Upper lobe of left lung (tissue), 6 donors: ENCODE data around the gene IKBKG. TPM values are rescaled to one million over a fixed set of nuclear protein-coding genes. Genes with fewer than 3 reads are reported as not detected.
"Not testable (repeated sequence)": the region's sequence is repeated elsewhere in the genome, so short reads cannot be mapped to it uniquely, and the experiment has no call there.

Experiments
- ATAC-seq, 2 donors: fragments of 200-7000 bp; cut with Tn5 transposase; one replicate each; pipeline ENCODE4 v1.9.1; 2022; ENCODE audit warnings: mild to moderate bottlenecking in 2 of 2, moderate library complexity in 2 of 2; ENCODE audit not compliant: low FRiP score in 2 of 2
- DNase-seq, 2 donors: peaks; one replicate each; pipeline ENCODE4 v3.0.0-alpha.2; 2019 to 2020
- H3K27ac ChIP-seq, 4 donors: fragments of 200-600 bp; sonication (generic); one replicate each; pipeline ENCODE4 v1.5.1; 2016 to 2019
- H3K27me3 ChIP-seq, 4 donors: fragments of 200-600 bp; sonication (generic); one replicate each; pipeline ENCODE4 v1.5.1; 2017 to 2019
- H3K36me3 ChIP-seq, 4 donors: fragments of 200-600 bp; sonication (generic); one replicate each; pipeline ENCODE4 v1.5.1; 2016 to 2019
- H3K4me1 ChIP-seq, 4 donors: fragments of 200-600 bp; sonication (generic); one replicate each; pipeline ENCODE4 v1.5.1; 2018 to 2019
- H3K4me3 ChIP-seq, 4 donors: fragments of 200-600 bp; sonication (generic); one replicate each; pipeline ENCODE4 v1.5.1; 2017 to 2019; ENCODE audit warnings: mild to moderate bottlenecking in 2 of 4, moderate library complexity in 1 of 4
- H3K9me3 ChIP-seq, 4 donors: fragments of 200-600 bp; sonication (generic); one replicate each; pipeline ENCODE4 v1.5.1; 2018 to 2019
- EP300 ChIP-seq, 4 donors: sonication (generic); formaldehyde crosslinking; IDR thresholded peaks; one replicate each; pipeline ENCODE4 v1.5.1; 2017; ENCODE audit warnings: antibody characterized with exemption in 4 of 4, control low read depth in 2 of 4
- POLR2A ChIP-seq, 4 donors: fragments of 450-650 bp; IDR thresholded peaks; one replicate each; pipeline ENCODE4 v1.5.1; 2016 to 2017; ENCODE audit warnings: antibody characterized with exemption in 4 of 4, mild to moderate bottlenecking in 2 of 4
- POLR2AphosphoS5 ChIP-seq, 2 donors: sonication (generic); formaldehyde crosslinking; IDR thresholded peaks; one replicate each; pipeline ENCODE4 v1.5.1; 2017; ENCODE audit warnings: antibody characterized with exemption in 2 of 2
- WGBS, 2 donors: methylation state at CpG; one replicate each; pipeline ENCODE4 v1.1.5; 2017 to 2018; 5-methylcytosine and 5-hydroxymethylcytosine counted together
- small RNA-seq, 4 donors: library from RNA; depleted of rRNA; stranded (forward); fragments of <200 nt; gene quantifications; one replicate each; pipeline ENCODE3, GENCODE V24; 2016
- total RNA-seq, 6 donors: library from RNA; depleted of rRNA in 4 of 6; stranded (reverse); fragments of >200 nt in 4 of 6; gene quantifications; one replicate each; pipeline versions ENCODE4 v1.1.0 to v1.2.1, GENCODE V29; 2016 to 2021
- TF ChIP-seq, protein P1 (sequence below), 6 experiments: fragments of 450-650 bp in 4 of 6; fragments of 200-600 bp in 2 of 6; sonication (generic) in 2 of 6; IDR thresholded peaks; one replicate each; pipeline ENCODE4 v1.5.1; 2016 to 2019; ENCODE audit warnings: antibody characterized with exemption in 6 of 6
- donor health status: DM: no; HTN: no; CAD: no; lungs with moderate emphysema.
- donor health status: DM: no; HTN: yes; CAD: no; lungs with severe emphysema.

Gene IKBKG
- total RNA-seq, 6 donors from 2014 or later = 11.1 to 46.3 (median 39.7) TPM

DNA sequence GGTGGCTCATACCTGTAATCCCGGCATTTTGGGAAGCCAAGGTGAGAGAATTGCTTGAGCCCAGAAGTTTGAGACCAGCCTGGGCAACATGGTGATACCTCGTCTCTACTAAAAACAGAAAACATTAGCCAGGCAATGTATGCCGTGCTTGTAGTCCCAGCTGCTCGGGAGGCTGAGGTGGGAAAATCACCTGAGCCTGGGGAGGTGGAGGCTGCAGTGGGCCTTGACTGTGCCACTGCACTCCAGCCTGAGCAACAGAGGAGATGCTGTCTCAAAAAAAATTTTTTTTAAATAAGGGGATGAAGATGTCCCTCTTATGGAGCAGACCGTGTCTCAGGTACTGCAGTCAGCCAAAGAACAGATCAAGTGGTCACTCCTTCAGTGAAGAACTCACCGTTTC, 58.1 kb downstream of the IKBKG start:
- H3K27ac ChIP-seq = no peak overlapping the region
- H3K36me3 ChIP-seq = no peaks in the 10 kb centered on the region
- 81 to 85% methylated on average over 4 to 6 of the region's 6 CpGs for WGBS, 2 donors
- DNase-seq = no peak
- TF ChIP-seq POLR2AphosphoS5 (IDR thresholded peaks at IDR 0.05) = no peak
- TF ChIP-seq POLR2A (IDR thresholded peaks at IDR 0.05) = no peak
- no peak for TF ChIP-seq EP300 (IDR thresholded peaks at IDR 0.05)
- TF ChIP-seq, protein P1, sequence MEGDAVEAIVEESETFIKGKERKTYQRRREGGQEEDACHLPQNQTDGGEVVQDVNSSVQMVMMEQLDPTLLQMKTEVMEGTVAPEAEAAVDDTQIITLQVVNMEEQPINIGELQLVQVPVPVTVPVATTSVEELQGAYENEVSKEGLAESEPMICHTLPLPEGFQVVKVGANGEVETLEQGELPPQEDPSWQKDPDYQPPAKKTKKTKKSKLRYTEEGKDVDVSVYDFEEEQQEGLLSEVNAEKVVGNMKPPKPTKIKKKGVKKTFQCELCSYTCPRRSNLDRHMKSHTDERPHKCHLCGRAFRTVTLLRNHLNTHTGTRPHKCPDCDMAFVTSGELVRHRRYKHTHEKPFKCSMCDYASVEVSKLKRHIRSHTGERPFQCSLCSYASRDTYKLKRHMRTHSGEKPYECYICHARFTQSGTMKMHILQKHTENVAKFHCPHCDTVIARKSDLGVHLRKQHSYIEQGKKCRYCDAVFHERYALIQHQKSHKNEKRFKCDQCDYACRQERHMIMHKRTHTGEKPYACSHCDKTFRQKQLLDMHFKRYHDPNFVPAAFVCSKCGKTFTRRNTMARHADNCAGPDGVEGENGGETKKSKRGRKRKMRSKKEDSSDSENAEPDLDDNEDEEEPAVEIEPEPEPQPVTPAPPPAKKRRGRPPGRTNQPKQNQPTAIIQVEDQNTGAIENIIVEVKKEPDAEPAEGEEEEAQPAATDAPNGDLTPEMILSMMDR (IDR thresholded peaks at IDR 0.05) = no peak
- ATAC-seq = no peak
- H3K4me1 ChIP-seq = no peaks in the 10 kb centered on the region
- no peaks in the 10 kb centered on the region for H3K9me3 ChIP-seq
- no peak overlapping the region for H3K4me3 ChIP-seq
- H3K27me3 ChIP-seq = no peaks in the 10 kb centered on the region

DNA sequence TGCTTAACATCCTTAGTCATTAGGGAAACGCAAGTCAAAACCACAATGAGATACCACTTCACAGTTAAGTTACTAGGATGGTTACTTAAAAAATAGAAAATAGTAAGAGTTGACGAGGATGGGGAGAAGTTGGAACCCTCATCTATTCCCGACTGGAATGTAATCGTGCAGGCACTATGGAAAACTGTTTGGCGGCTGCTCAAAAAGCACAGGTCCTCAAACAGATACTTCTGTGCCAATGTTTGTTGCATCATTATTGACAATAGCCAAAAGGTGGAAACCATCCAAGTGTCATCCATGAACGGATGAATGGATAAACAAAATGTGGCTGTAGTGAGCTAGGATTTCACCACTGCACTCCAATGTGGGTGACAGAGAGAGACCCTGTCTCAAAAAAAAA, 60.0 kb downstream of the IKBKG start:
- Histone ChIP-seq H3K4me3 (no peak overlapping the region), H3K9me3 (no peaks in the 10 kb centered on the region), H3K27me3 (no peaks in the 10 kb centered on the region), H3K27ac (no peak overlapping the region), H3K4me1 (no peaks in the 10 kb centered on the region), H3K36me3 (no peaks in the 10 kb centered on the region)
- TF ChIP-seq POLR2AphosphoS5 (IDR thresholded peaks at IDR 0.05) (no peak), POLR2A (IDR thresholded peaks at IDR 0.05) (no peak), EP300 (IDR thresholded peaks at IDR 0.05) (no peak)
- TF ChIP-seq, protein P1 (IDR thresholded peaks at IDR 0.05) = no peak
- ATAC-seq (no peak), DNase-seq (no peak)
- WGBS, 2 donors = 60 to 68% methylated on average over 6 of the region's 6 CpGs

DNA sequence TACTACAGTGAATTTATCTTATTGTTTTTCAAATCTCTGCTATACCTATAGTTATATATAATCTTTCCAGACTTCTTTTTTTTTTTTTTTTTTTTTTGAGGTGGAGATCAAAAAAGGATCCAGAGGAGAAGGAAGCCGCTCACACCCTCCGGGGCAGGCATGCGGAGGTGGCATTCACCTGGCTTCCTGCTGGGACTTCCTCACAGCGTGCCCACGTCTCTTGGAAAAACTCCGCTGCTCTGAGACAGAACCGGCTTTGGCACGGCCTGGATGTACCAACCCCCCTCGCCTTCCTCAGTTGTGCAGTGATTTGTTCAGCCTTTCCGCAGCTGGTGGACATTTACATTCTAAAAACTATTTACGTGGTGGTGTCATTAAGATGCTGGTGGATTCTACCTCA, 60.6 kb downstream of the IKBKG start:
- WGBS, 2 donors = 80 to 92% methylated on average over 3 to 11 of the region's 11 CpGs
- not testable (repeated sequence) for ATAC-seq, H3K9me3 ChIP-seq, H3K4me3 ChIP-seq, H3K27me3 ChIP-seq, H3K36me3 ChIP-seq, DNase-seq, H3K4me1 ChIP-seq, H3K27ac ChIP-seq

DNA sequence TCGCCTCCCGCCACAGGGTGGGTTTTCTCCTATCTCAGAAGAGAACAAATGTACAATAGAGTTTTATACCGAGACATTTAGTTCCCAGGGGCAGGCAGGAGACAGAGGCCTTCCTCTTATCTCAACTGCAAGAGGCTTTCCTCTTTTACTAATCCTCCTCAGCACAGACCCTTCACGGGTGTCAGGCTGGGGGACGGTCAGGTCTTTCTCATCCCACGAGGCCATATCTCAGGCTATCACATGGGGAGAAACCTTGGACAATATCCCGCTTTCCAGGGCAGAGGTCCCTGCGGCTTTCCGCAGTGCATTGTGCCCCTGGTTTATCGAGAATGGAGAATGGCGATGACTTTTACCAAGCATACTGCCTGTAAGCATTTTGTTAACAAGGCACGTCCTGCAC, 61.4 kb downstream of the IKBKG start:
- H3K4me1 ChIP-seq, H3K36me3 ChIP-seq, ATAC-seq, H3K4me3 ChIP-seq, H3K9me3 ChIP-seq, H3K27ac ChIP-seq, DNase-seq, H3K27me3 ChIP-seq: not testable (repeated sequence)
- WGBS, 2 donors = 72 to 78% methylated on average over 8 to 12 of the region's 12 CpGs

DNA sequence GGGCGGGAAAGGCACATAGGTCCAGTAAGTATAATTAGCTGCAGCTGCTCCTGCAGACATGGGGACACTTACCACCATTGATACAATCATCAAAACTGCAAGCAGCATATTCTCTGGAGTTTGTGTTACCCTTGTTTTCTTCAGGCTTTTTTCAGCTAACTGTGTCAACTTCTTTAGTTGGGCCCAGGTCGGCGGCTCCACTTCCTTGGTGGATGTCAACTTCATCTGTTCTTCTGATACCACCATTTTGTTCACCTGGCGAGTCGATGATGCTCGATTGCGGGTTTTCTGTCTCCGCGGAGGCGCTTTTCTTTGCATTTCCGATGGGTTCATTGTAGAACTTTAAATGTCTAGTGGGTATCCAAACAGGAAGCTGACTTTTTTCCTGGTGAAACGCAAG, 63.7 kb downstream of the IKBKG start:
- not testable (repeated sequence) for H3K9me3 ChIP-seq, H3K27ac ChIP-seq, H3K4me3 ChIP-seq, H3K4me1 ChIP-seq, H3K27me3 ChIP-seq, DNase-seq, ATAC-seq, H3K36me3 ChIP-seq
- WGBS, 2 donors = 80 to 89% methylated on average over 12 of the region's 12 CpGs

DNA sequence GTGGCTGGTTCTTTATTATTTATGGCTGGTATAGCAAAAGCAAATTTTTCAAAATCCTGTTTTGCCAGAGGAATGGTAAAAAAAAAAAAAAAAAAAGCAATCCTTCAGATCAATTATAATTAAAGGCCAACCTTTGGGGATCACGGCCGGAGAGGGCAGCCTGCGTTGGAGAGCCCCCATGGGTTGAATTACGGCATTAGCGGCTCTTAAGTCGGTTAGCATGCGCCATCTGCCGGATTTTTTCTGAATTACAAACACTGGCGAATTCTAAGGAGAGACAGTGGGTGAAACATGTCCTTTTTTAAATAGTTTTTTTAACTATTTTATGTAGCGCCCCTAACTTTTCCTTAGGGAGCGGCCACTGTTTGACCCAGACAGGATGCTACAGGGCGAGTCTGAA, 66.2 kb downstream of the IKBKG start:
- H3K27ac ChIP-seq, DNase-seq, H3K4me1 ChIP-seq, H3K27me3 ChIP-seq, ATAC-seq, H3K4me3 ChIP-seq, H3K9me3 ChIP-seq, H3K36me3 ChIP-seq: not testable (repeated sequence)
- 9 to 31% methylated on average over 6 to 8 of the region's 12 CpGs for WGBS, 2 donors

Small RNA genes lying within 50 kb of the gene (small RNA-seq; reads per million reads assigned to genes)
- gene AC244090.1 = 0 reads per million in 4 donors

Other genes with a start within 250 kb of the IKBKG start
- gene FLNA, start 173.0 kb upstream of the IKBKG start, total RNA-seq = 1,000 to 10,000 TPM in 5 of 6 donors, 100 to 1,000 TPM in 1; 800 to 1,760 (median 1,298) TPM
- 10 to 100 TPM; 42.3 to 60.8 (median 53.6) TPM for gene EMD, start 168.3 kb upstream of the IKBKG start, total RNA-seq
- 1,000 to 10,000 TPM; 1,246 to 5,225 (median 2,943) TPM for gene RPL10, start 149.2 kb upstream of the IKBKG start, total RNA-seq
- 10 to 100 TPM; 18.9 to 55.5 (median 48.2) TPM for gene DNASE1L1, start 138.4 kb upstream of the IKBKG start, total RNA-seq
- gene TAFAZZIN, start 136.1 kb upstream of the IKBKG start, total RNA-seq = 100 to 1,000 TPM in 2 of 6 donors, 10 to 100 TPM in 4; 39.1 to 228 (median 49.9) TPM
- gene ATP6AP1, start 118.9 kb upstream of the IKBKG start, total RNA-seq = 100 to 1,000 TPM in 4 of 6 donors, 10 to 100 TPM in 2; 70.3 to 183 (median 108) TPM
- gene GDI1, start 110.5 kb upstream of the IKBKG start, total RNA-seq = 100 to 1,000 TPM in 2 of 6 donors, 10 to 100 TPM in 4; 81.2 to 237 (median 96.0) TPM
- 100 to 1,000 TPM in 1 of 6 donors, 10 to 100 TPM in 5; 59.0 to 144 (median 72.7) TPM for gene FAM50A, start 103.5 kb upstream of the IKBKG start, total RNA-seq
- 100 to 1,000 TPM in 1 of 6 donors, 10 to 100 TPM in 4, 1 to 10 TPM in 1; 7.9 to 195 (median 36.3) TPM for gene PLXNA3, start 89.3 kb upstream of the IKBKG start, total RNA-seq
- gene LAGE3, start 68.3 kb upstream of the IKBKG start, total RNA-seq = 10 to 100 TPM; 16.6 to 25.4 (median 20.2) TPM
- gene UBL4A, start 61.0 kb upstream of the IKBKG start, total RNA-seq = 10 to 100 TPM; 13.6 to 52.2 (median 43.8) TPM
- gene SLC10A3, start 57.0 kb upstream of the IKBKG start, total RNA-seq = 10 to 100 TPM; 16.8 to 33.4 (median 28.7) TPM
- gene FAM3A, start 31.4 kb upstream of the IKBKG start, total RNA-seq = 10 to 100 TPM; 41.0 to 67.1 (median 49.3) TPM
- 100 to 1,000 TPM in 2 of 6 donors, 10 to 100 TPM in 4; 50.4 to 112 (median 81.7) TPM for gene G6PD, start 774 bp upstream of the IKBKG start, total RNA-seq
- not detected for gene CTAG1A, start 37.5 kb downstream of the IKBKG start, total RNA-seq
- gene CTAG1B, start 71.7 kb downstream of the IKBKG start, total RNA-seq = not detected
- not detected for gene CTAG2, start 106.0 kb downstream of the IKBKG start, total RNA-seq
- 10 to 100 TPM; 10.2 to 30.4 (median 15.4) TPM for gene GAB3, start 203.5 kb downstream of the IKBKG start, total RNA-seq
- gene DKC1, start 215.2 kb downstream of the IKBKG start, total RNA-seq = 10 to 100 TPM; 24.1 to 52.4 (median 33.2) TPM